IPS-15b (cell line): ENCODE results near the gene PACRG.

Experiments used
- H3K27me3 ChIP-seq: one replicate; pipeline ENCODE4 v1.6.1; 2013; ENCODE audit warnings: low read length; ENCODE audit not compliant: control insufficient read depth, insufficient read depth
- H3K36me3 ChIP-seq: one replicate; pipeline ENCODE4 v1.6.1; 2013; ENCODE audit warnings: low read length; ENCODE audit not compliant: control insufficient read depth, insufficient read depth
- H3K4me1 ChIP-seq: one replicate; pipeline ENCODE4 v1.6.1; 2013; ENCODE audit warnings: mild to moderate bottlenecking, low read length; ENCODE audit not compliant: control insufficient read depth, insufficient read depth
- H3K4me3 ChIP-seq: one replicate; pipeline ENCODE4 v1.5.1; 2013; ENCODE audit warnings: low read depth, low read length
- H3K9ac ChIP-seq: one replicate; pipeline ENCODE4 v1.6.1; 2013; ENCODE audit warnings: low read depth, mild to moderate bottlenecking, low read length
- H3K9me3 ChIP-seq: one replicate; pipeline ENCODE4 v1.6.1; 2013; ENCODE audit warnings: mild to moderate bottlenecking, low read length; ENCODE audit not compliant: control insufficient read depth, insufficient read depth

Gene PACRG

DNA sequence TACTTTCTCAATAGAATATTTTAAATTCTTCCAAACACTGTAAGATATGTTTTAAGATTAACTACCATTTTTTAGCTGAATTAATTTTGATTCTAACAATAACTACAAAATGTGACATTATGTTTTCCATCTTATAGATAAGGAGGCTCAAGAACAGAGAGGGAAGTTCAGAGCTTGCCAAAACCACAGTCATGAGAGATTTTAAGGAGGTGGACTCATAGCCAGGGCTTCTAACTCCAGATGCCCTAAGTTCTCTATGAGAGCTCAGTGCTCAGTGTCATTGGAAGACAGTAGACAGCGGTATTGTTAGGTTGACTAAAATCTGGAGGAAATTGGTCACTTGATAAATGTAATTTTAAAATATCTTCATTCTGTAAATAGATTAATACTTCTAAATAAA lies 144.2 kb downstream of the PACRG start:
- Histone ChIP-seq H3K27me3 (no peaks in the 10 kb centered on the region), H3K4me1 (no peaks in the 10 kb centered on the region), H3K9me3 (no peaks in the 10 kb centered on the region), H3K4me3 (no peak overlapping the region), H3K36me3 (no peaks in the 10 kb centered on the region), H3K9ac (no peak overlapping the region)

DNA sequence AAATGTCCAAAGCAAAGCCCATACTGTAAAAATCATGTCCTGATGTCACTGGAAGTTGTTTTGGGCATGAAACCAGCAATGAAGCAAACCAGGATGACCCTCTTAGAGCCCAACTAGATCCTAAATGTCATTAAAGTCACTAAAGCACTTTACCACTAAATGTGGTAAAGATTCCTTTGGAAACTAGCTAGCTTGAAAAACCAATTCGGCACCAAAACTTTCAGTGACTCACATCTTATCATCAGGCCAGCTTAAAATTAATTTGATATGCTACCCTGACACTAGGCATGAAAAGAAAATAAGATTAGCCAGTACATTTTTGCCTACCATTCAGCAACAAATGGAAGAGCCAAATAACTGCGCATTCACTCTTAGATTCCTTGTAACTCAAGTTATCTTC lies 145.8 kb downstream of the PACRG start:
- H3K36me3 ChIP-seq = no peaks in the 10 kb centered on the region
- H3K9ac ChIP-seq = no peak overlapping the region
- no peaks in the 10 kb centered on the region for H3K4me1 ChIP-seq
- H3K27me3 ChIP-seq = no peaks in the 10 kb centered on the region
- no peaks in the 10 kb centered on the region for H3K9me3 ChIP-seq
- H3K4me3 ChIP-seq = no peak overlapping the region

DNA sequence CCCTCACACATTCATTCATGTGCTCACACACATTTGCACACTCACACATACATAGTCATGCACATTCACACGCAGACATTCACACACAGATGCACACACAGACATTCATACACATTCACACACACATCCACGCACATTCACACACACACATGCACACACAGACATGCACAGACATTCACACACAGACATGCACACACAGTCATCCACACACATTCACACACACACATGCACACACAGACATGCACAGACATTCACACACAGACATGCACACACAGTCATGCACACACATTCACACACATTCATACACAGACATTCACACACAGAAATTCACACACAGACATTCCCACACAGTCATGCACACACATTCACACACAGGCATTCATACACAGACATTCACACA lies 147.3 kb downstream of the PACRG start:
- Histone ChIP-seq H3K36me3 (no peaks in the 10 kb centered on the region), H3K27me3 (no peaks in the 10 kb centered on the region), H3K4me1 (no peaks in the 10 kb centered on the region), H3K4me3 (no peak overlapping the region), H3K9me3 (no peaks in the 10 kb centered on the region), H3K9ac (no peak overlapping the region)

DNA sequence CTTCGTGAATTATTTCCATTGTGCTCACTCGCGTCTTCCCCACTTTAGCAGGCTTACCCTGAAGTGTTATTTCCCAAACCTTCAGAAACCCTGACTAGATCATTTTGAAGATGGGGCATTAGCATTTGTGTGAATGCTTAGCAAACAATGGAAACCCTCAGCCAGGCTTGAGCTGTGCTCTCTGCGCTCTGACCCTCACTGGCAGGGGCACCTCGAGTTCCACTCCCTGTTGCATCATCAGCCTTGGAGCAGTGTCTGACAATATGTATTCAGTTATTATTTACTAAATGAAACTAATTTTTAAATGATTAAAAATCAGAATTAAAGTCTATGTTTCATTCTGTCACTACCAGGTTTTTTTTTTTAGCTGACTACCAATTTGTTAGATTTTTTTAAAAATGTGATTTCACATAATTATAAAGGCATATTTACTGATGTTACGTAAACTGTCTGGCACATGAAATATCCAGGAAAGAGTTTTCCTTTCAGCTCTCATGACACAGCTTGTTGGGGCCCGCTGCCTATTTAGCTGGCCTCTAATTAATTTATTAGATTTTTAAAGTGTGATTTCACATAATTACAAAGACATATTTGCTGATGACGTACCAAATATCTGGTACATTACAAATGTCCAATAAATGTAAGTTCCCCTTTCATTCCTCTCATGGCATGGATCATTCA lies 155.2 kb downstream of the PACRG start:
- H3K9ac ChIP-seq = no peak overlapping the region
- no peaks in the 10 kb centered on the region for H3K27me3 ChIP-seq
- no peaks in the 10 kb centered on the region for H3K4me1 ChIP-seq
- H3K36me3 ChIP-seq = no peaks in the 10 kb centered on the region
- H3K9me3 ChIP-seq = no peaks in the 10 kb centered on the region
- H3K4me3 ChIP-seq = no peak overlapping the region

DNA sequence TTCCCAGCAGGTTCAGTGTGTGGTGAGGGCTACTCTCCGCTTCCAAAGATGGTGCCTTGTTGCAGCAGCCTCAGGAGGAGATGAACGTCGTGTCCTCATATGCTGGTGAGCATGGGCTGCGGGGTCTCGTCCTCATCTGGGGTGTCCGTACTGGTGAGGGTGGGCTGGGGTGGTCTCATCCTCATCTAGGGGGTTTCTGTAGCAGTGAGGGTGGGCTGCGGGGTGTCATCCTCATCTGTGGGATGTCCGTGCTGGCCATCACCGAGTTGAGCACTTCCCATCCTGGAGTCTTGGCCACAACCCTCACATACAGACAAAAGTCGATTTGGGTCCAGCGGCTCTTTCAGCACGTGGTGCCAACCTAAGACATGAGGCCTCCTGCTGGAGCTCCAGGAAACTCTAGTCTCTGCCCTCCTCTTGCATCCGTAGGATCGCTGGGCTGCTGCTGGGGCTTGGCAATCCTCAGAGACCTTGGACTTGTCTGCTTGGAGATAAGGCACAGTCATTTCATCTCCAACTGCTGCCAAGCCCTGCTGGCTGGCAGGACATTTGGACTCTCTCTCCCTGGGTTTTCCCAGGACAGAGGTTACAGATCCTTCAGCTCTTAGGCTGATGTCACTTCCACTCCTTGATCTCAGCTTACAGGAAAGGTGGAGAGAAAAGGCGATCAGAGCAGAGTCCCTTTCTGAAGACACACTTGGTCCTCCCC lies 160.4 kb downstream of the PACRG start:
- H3K27me3 ChIP-seq = no peaks in the 10 kb centered on the region
- H3K9me3 ChIP-seq = no peaks in the 10 kb centered on the region
- H3K9ac ChIP-seq = no peak overlapping the region

DNA sequence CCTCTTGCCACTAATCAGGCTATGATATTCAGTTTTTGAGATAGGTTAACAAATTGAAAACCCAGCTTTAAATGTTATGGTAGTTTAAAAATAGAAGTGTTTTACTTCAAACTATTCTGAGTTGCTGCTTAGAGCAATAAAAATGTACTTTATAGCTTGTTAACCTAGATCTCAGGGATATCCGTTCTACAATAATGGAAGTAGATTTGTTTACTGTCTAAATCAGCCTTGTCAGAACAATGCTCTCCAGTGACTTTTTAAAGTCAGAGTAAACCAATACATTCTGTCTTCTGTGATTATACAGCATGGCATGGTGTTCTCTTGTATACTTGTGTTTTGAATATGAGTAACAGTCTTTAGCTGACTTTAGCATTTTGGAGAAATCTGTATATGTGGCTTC lies 161.5 kb downstream of the PACRG start:
- Histone ChIP-seq H3K4me3 (no peak overlapping the region), H3K9me3 (no peaks in the 10 kb centered on the region), H3K9ac (no peak overlapping the region), H3K27me3 (no peaks in the 10 kb centered on the region), H3K36me3 (no peaks in the 10 kb centered on the region), H3K4me1 (no peaks in the 10 kb centered on the region)

More for the DNA sequence above, 160.4 kb downstream of the PACRG start:
- no peaks in the 10 kb centered on the region for H3K4me1 ChIP-seq
- H3K36me3 ChIP-seq = no peaks in the 10 kb centered on the region
- no peak overlapping the region for H3K4me3 ChIP-seq

DNA sequence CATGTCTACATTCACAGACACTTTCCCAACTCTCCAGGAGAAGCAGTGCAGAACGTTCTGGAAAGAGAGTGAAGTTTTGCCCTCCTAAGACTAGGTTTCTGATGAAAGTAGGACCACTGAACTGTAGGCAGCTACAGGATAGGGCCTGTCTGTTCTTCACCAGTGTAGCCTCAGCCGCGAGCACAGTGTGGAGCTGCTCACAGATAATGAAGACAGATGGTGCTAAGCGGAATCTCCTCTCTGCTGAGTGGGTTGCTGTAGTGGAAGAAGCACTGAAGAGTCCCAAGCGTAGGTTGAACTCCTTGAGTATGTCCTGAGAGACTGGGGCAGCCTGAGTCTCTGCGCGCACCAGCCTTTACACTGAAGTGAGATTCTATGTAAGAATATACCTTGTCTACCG lies 170.2 kb downstream of the PACRG start:
- Histone ChIP-seq H3K27me3 (no peaks in the 10 kb centered on the region), H3K4me3 (no peak overlapping the region), H3K9ac (no peak overlapping the region), H3K36me3 (no peaks in the 10 kb centered on the region), H3K4me1 (no peaks in the 10 kb centered on the region), H3K9me3 (no peaks in the 10 kb centered on the region)

DNA sequence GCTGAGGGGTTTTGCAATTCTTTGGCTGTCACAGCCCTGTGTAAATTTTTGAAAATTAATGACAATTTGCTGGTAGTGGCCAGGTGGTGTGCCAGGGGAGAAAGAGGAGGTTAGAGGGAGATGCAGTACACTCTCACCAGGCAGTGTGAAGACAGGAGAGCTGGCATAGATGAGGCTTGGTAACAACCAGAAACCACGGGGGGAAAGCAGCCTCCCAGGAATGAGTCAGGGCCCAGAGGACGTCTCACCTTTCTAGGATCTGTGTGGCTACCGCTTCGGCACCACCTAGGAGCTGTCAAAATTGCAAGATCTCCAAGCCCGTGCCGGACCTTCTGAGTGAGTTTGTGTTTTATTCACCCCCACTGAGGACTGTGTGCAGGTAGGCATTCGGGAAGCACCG lies 171.4 kb downstream of the PACRG start:
- Histone ChIP-seq H3K36me3 (no peaks in the 10 kb centered on the region), H3K9me3 (no peaks in the 10 kb centered on the region), H3K4me1 (no peaks in the 10 kb centered on the region), H3K9ac (no peak overlapping the region), H3K27me3 (no peaks in the 10 kb centered on the region), H3K4me3 (no peak overlapping the region)

DNA sequence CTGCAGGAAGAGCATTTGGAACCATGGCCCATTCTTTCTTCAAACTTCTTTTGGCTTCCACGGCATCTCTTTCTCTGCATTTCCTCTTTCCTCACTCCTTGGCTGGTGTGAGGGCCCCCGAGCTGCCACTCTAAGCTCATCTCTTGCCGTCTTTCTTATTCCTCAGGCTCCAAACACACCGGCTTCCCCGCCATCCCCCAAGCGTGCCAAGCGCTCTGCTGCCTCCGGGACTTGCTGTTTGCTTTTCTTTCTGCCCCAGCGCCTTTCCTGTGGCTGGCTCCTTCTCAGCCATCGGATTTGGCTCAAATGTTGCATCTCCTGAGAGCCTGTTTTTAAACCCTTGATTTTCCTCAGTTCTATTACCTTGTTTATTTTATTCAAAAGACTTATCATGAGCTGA lies 172.7 kb downstream of the PACRG start:
- H3K36me3 ChIP-seq = no peaks in the 10 kb centered on the region
- H3K4me3 ChIP-seq = no peak overlapping the region
- H3K9ac ChIP-seq = no peak overlapping the region
- no peaks in the 10 kb centered on the region for H3K27me3 ChIP-seq
- H3K4me1 ChIP-seq = no peaks in the 10 kb centered on the region
- H3K9me3 ChIP-seq = no peaks in the 10 kb centered on the region

DNA sequence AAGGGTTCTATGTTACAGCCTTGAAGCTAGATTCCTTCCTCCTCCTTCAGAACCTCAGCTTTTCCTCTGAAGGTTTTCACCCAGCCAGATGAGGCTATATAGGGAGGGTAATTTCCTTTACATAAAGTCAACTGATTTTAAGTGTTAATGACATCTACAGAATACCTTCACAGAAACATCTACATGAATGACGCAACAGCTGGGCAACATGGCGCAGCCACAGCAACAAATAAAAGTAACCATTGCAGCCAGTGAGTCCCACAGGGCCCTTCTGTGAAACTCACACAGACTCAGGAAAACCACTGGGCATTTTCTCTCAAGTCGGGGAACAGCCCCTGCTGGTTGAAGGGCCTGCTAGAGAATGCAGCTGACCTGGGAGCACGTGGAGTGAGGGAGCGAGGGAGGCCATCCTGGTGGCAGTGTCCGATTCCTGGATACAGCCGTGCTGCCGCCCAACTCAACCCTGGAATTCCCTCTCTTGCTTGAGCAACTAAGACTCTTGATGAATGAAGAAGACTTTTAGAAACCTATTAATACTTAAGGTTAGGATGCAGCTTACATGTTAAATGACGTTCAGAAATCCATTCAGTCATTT lies 176.4 kb downstream of the PACRG start:
- no peaks in the 10 kb centered on the region for H3K36me3 ChIP-seq
- no peaks in the 10 kb centered on the region for H3K4me1 ChIP-seq
- H3K4me3 ChIP-seq = no peak overlapping the region
- H3K9me3 ChIP-seq = no peaks in the 10 kb centered on the region
- no peak overlapping the region for H3K9ac ChIP-seq
- H3K27me3 ChIP-seq = no peaks in the 10 kb centered on the region

DNA sequence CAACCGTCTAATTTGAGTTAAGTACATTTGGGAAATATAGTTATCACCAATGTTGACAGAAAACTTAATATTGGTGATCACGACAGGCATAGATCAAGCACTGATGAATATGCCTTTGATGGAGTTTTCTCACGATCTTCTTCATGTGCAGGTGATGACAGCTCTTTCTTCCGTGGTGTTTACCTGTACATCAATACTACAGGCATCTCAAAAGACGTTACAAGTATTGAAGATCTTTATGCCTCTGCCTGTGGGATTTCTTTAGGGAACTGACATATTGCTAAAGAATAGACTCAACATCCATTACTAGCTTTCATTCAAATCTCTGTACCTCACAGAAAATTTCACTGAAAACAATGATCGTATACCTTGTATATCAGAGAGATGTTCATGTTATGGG lies 178.7 kb downstream of the PACRG start:
- Histone ChIP-seq H3K9me3 (no peaks in the 10 kb centered on the region), H3K27me3 (no peaks in the 10 kb centered on the region), H3K36me3 (no peaks in the 10 kb centered on the region), H3K4me1 (no peaks in the 10 kb centered on the region), H3K9ac (no peak overlapping the region), H3K4me3 (no peak overlapping the region)

DNA sequence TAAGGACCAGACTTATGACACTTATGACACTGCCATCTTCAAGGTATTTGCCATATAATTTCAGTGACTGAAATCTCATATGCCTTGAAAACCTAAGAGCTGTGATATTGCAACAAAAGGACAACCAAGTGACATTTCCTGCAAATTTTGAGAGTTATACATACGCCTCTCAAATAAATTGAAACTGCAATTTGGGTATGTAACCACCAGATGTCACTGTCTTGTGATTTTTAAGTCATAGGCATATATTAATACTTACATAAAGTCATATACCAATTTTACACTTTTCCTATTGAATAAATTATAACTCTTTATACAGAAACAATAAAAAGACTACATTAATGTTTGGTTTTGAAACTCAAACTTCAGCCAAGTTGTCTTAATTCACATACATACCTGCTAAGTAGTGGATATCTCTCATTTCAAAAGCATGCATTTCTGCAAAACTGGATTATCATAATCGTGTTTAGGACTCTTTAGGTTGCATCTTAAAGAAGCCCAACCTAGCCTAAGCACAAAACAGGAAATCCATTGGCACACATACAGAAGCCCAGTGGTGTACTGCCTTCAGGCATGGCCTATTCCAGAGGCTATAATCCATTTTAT lies 180.2 kb downstream of the PACRG start:
- H3K4me1 ChIP-seq = no peaks in the 10 kb centered on the region
- H3K9ac ChIP-seq = no peak overlapping the region
- no peaks in the 10 kb centered on the region for H3K36me3 ChIP-seq
- H3K4me3 ChIP-seq = no peak overlapping the region
- H3K9me3 ChIP-seq = no peaks in the 10 kb centered on the region
- H3K27me3 ChIP-seq = no peaks in the 10 kb centered on the region
